ENCODE results near the gene ANKRD29. TPM values are rescaled to one million over a fixed set of nuclear protein-coding genes. Genes with fewer than 3 reads are reported as not detected.

ANKRD29 gene
- total RNA-seq, 2 donors from 2014 or later = not detected

- H3K9me3 Mint-ChIP-seq = peaks cover 0 to 3% of the 10 kb centered on the region in 2 donors
- DNase-seq = no peak
- H3K27ac Mint-ChIP-seq = no peak overlapping the region
- H3K36me3 Mint-ChIP-seq (ENCODE audit: insufficient read depth in 2 of 2) = no peaks in the 10 kb centered on the region
- no peak for ATAC-seq (replicated peaks in 1 of 2)
- no peak overlapping the region for H3K4me3 Mint-ChIP-seq
- H3K27me3 Mint-ChIP-seq (ENCODE audit: low read depth) = peaks cover 25% of the 10 kb centered on the region
- peaks cover 13% of the 10 kb centered on the region for H3K4me1 Mint-ChIP-seq (ENCODE audit: low read depth)
These were observed 12.5 kb upstream of the ANKRD29 start for GRCh38 chr18:23675236-23675635.

GRCh38 chr18:23673725-23674124 is 11.0 kb upstream of the ANKRD29 start:
- Mint-ChIP-seq H3K36me3 (ENCODE audit: insufficient read depth in 2 of 2) (no peaks in the 10 kb centered on the region), H3K27me3 (ENCODE audit: low read depth) (peaks cover 15% of the 10 kb centered on the region), H3K4me3 (peak overlapping the region in 1 of 2 donors; percentile 20), H3K4me1 (ENCODE audit: low read depth) (peaks cover 13% of the 10 kb centered on the region), H3K9me3 (no peaks in the 10 kb centered on the region), H3K27ac (no peak overlapping the region)
- DNase-seq (peak in 1 of 2 donors; percentile 14), ATAC-seq (replicated peaks in 1 of 2) (peak; percentile 94 to 97)

- no peak overlapping the region for H3K4me3 Mint-ChIP-seq
- ATAC-seq (replicated peaks in 1 of 2) (no peak), DNase-seq (no peak)
- H3K9me3 Mint-ChIP-seq = no peaks in the 10 kb centered on the region
- H3K4me1 Mint-ChIP-seq (ENCODE audit: low read depth) = peaks cover 13% of the 10 kb centered on the region
- H3K36me3 Mint-ChIP-seq (ENCODE audit: insufficient read depth in 2 of 2) = no peaks in the 10 kb centered on the region
- no peaks in the 10 kb centered on the region for H3K27me3 Mint-ChIP-seq (ENCODE audit: low read depth)
- no peak overlapping the region for H3K27ac Mint-ChIP-seq
These were observed 8.9 kb upstream of the ANKRD29 start for GRCh38 chr18:23671564-23671963.

- Mint-ChIP-seq H3K27ac (no peak overlapping the region), H3K4me1 (ENCODE audit: low read depth) (peaks cover 13% of the 10 kb centered on the region), H3K4me3 (no peak overlapping the region), H3K36me3 (ENCODE audit: insufficient read depth in 2 of 2) (no peaks in the 10 kb centered on the region), H3K27me3 (ENCODE audit: low read depth) (peaks cover 7% of the 10 kb centered on the region), H3K9me3 (no peaks in the 10 kb centered on the region)
- no peak for DNase-seq
- ATAC-seq (replicated peaks in 1 of 2) = no peak
These were observed 7.2 kb upstream of the ANKRD29 start for GRCh38 chr18:23669804-23670405.

- Mint-ChIP-seq H3K27me3 (ENCODE audit: low read depth) (peaks cover 7% of the 10 kb centered on the region), H3K36me3 (ENCODE audit: insufficient read depth in 2 of 2) (no peaks in the 10 kb centered on the region), H3K27ac (peak overlapping the region; percentile 61), H3K4me1 (ENCODE audit: low read depth) (peaks cover 13% of the 10 kb centered on the region), H3K9me3 (no peaks in the 10 kb centered on the region), H3K4me3 (no peak overlapping the region)
- no peak for DNase-seq
- no peak for ATAC-seq (replicated peaks in 1 of 2)
These were observed 6.6 kb upstream of the ANKRD29 start for GRCh38 chr18:23669202-23669766.

GRCh38 chr18:23668731-23669130 is 6.0 kb upstream of the ANKRD29 start:
- Mint-ChIP-seq H3K9me3 (no peaks in the 10 kb centered on the region), H3K27ac (no peak overlapping the region), H3K4me3 (no peak overlapping the region), H3K36me3 (ENCODE audit: insufficient read depth in 2 of 2) (no peaks in the 10 kb centered on the region), H3K4me1 (ENCODE audit: low read depth) (peaks cover 7% of the 10 kb centered on the region), H3K27me3 (ENCODE audit: low read depth) (peaks cover 7% of the 10 kb centered on the region)
- ATAC-seq (replicated peaks in 1 of 2) = no peak
- no peak for DNase-seq

GRCh38 chr18:23667114-23667513 is 4.4 kb upstream of the ANKRD29 start:
- H3K36me3 Mint-ChIP-seq (ENCODE audit: insufficient read depth in 2 of 2) = peaks cover 3% of the 10 kb centered on the region in 2 donors
- H3K4me3 Mint-ChIP-seq = no peak overlapping the region
- no peak overlapping the region for H3K27ac Mint-ChIP-seq
- ATAC-seq (replicated peaks in 1 of 2) = no peak
- no peaks in the 10 kb centered on the region for H3K9me3 Mint-ChIP-seq
- peaks cover 17% of the 10 kb centered on the region for H3K27me3 Mint-ChIP-seq (ENCODE audit: low read depth)
- DNase-seq = no peak
- H3K4me1 Mint-ChIP-seq (ENCODE audit: low read depth) = peaks cover 11% of the 10 kb centered on the region

- Mint-ChIP-seq H3K36me3 (ENCODE audit: insufficient read depth in 2 of 2) (peaks cover 3 to 4% of the 10 kb centered on the region in 2 donors), H3K27ac (no peak overlapping the region), H3K9me3 (no peaks in the 10 kb centered on the region), H3K4me3 (no peak overlapping the region), H3K27me3 (ENCODE audit: low read depth) (peaks cover 37% of the 10 kb centered on the region), H3K4me1 (ENCODE audit: low read depth) (peaks cover 20% of the 10 kb centered on the region)
- DNase-seq = no peak
- ATAC-seq (replicated peaks in 1 of 2) = no peak
These were observed 2.0 kb upstream of the ANKRD29 start for GRCh38 chr18:23664674-23665073.

GRCh38 chr18:23661735-23662308 is 889 bp downstream of the ANKRD29 start:
- Mint-ChIP-seq H3K27ac (no peak overlapping the region), H3K36me3 (ENCODE audit: insufficient read depth in 2 of 2) (peaks cover 3 to 4% of the 10 kb centered on the region in 2 donors), H3K27me3 (ENCODE audit: low read depth) (peaks cover 43% of the 10 kb centered on the region), H3K4me1 (ENCODE audit: low read depth) (peaks cover 20% of the 10 kb centered on the region), H3K4me3 (peak overlapping the region; percentile 50 to 80), H3K9me3 (no peaks in the 10 kb centered on the region)
- peak; percentile 43 to 52 for ATAC-seq (replicated peaks in 1 of 2)
- DNase-seq = peak; percentile 1 to 4

GRCh38 chr18:23658285-23658684 is 4.4 kb downstream of the ANKRD29 start:
- peaks cover 3 to 4% of the 10 kb centered on the region in 2 donors for H3K36me3 Mint-ChIP-seq (ENCODE audit: insufficient read depth in 2 of 2)
- no peak for DNase-seq
- ATAC-seq (replicated peaks in 1 of 2) = no peak
- no peak overlapping the region for H3K4me3 Mint-ChIP-seq
- no peak overlapping the region for H3K27ac Mint-ChIP-seq
- no peaks in the 10 kb centered on the region for H3K9me3 Mint-ChIP-seq
- peaks cover 17% of the 10 kb centered on the region for H3K4me1 Mint-ChIP-seq (ENCODE audit: low read depth)
- peaks cover 34% of the 10 kb centered on the region for H3K27me3 Mint-ChIP-seq (ENCODE audit: low read depth)

GRCh38 chr18:23652232-23652631 is 10.5 kb downstream of the ANKRD29 start:
- Mint-ChIP-seq H3K4me3 (no peak overlapping the region), H3K4me1 (ENCODE audit: low read depth) (no peaks in the 10 kb centered on the region), H3K9me3 (no peaks in the 10 kb centered on the region), H3K27ac (no peak overlapping the region), H3K36me3 (ENCODE audit: insufficient read depth in 2 of 2) (no peaks in the 10 kb centered on the region), H3K27me3 (ENCODE audit: low read depth) (peaks cover 6% of the 10 kb centered on the region)
- ATAC-seq (replicated peaks in 1 of 2) (no peak), DNase-seq (no peak)

- H3K36me3 Mint-ChIP-seq (ENCODE audit: insufficient read depth in 2 of 2) = no peaks in the 10 kb centered on the region
- H3K4me3 Mint-ChIP-seq = no peak overlapping the region
- no peak for ATAC-seq (replicated peaks in 1 of 2)
- H3K9me3 Mint-ChIP-seq = no peaks in the 10 kb centered on the region
- H3K27me3 Mint-ChIP-seq (ENCODE audit: low read depth) = peaks cover 6% of the 10 kb centered on the region
- no peak for DNase-seq
- H3K4me1 Mint-ChIP-seq (ENCODE audit: low read depth) = no peaks in the 10 kb centered on the region
- H3K27ac Mint-ChIP-seq = no peak overlapping the region
These were observed 11.5 kb downstream of the ANKRD29 start for GRCh38 chr18:23650968-23651927.
